PC-9 (cell line): ENCODE data around the gene SLC1A4. TPM values are rescaled to one million over a fixed set of nuclear protein-coding genes. Genes with fewer than 3 reads are reported as not detected.

Experiments used
- BruUV-seq: library from RNA; stranded (reverse); fragments of 400-500 nt; replicated peaks from 2 replicates; lab custom pipeline; 2021; lab: Mats Ljungman, UMichigan
- CTCF ChIA-PET: fragments of 300-600 bp; sonication (Branson Sonifier 250); formaldehyde crosslinking; loops from one replicate; lab custom pipeline; 2022; ENCODE audit warnings: antibody characterized with exemption; lab: Charles Lee
- POLR2A ChIA-PET: fragments of 300-600 bp; sonication (Branson Sonifier 250); formaldehyde crosslinking; loops from one replicate; lab custom pipeline; 2022; ENCODE audit warnings: antibody characterized with exemption; ENCODE audit not compliant: unreplicated experiment; lab: Charles Lee
- DNase-seq, 2 experiments: peaks; one replicate each; pipeline versions ENCODE4 v3.0.0 to v3.0.0-alpha.2; 2015 to 2022; ENCODE audit warnings: mixed read lengths in 1 of 2
- H2AFZ ChIP-seq: fragments of 200-600 bp; sonication (generic); 2 replicates; pipeline ENCODE4 v1.8.1; 2017; ENCODE audit warnings: antibody characterized with exemption
- H3F3A ChIP-seq: fragments of 200-600 bp; sonication (generic); 2 replicates; pipeline ENCODE4 v1.8.1; 2017; ENCODE audit warnings: antibody characterized with exemption, mild to moderate bottlenecking, low read depth; ENCODE audit not compliant: insufficient read depth
- H3K27ac ChIP-seq: fragments of 200-600 bp; sonication (generic); 2 replicates; pipeline ENCODE4 v1.6.1; 2016; ENCODE audit warnings: mixed run types
- H3K27me3 ChIP-seq: fragments of 200-600 bp; sonication (generic); 2 replicates; pipeline ENCODE4 v1.6.1; 2016; ENCODE audit warnings: low read depth, mixed run types; ENCODE audit not compliant: insufficient read depth
- H3K36me3 ChIP-seq: fragments of 200-600 bp; sonication (generic); 2 replicates; pipeline ENCODE4 v1.6.1; 2016; ENCODE audit warnings: low read depth, mixed run types
- H3K4me1 ChIP-seq: fragments of 200-600 bp; sonication (generic); replicated peaks from 2 replicates; pipeline ENCODE4 v1.6.1; 2016; ENCODE audit warnings: mixed run types; ENCODE audit not compliant: insufficient read depth
- H3K4me2 ChIP-seq: fragments of 200-600 bp; sonication (generic); 2 replicates; pipeline ENCODE4 v1.6.1; 2017; ENCODE audit warnings: mixed run types
- H3K4me3 ChIP-seq: fragments of 200-600 bp; sonication (generic); 2 replicates; pipeline ENCODE4 v1.6.1; 2016; ENCODE audit warnings: mixed run types
- H3K79me2 ChIP-seq: fragments of 200-600 bp; sonication (generic); 2 replicates; pipeline ENCODE4 v1.6.1; 2017; ENCODE audit warnings: low read depth, mixed run types
- H3K9me2 ChIP-seq: fragments of 200-600 bp; sonication (generic); 2 replicates; pipeline ENCODE4 v1.8.1; 2017; ENCODE audit warnings: mild to moderate bottlenecking; ENCODE audit not compliant: insufficient read depth
- H3K9me3 ChIP-seq: fragments of 200-600 bp; sonication (generic); 2 replicates; pipeline ENCODE4 v1.8.1; 2016; ENCODE audit warnings: low read depth; ENCODE audit not compliant: insufficient read depth
- H4K20me1 ChIP-seq: fragments of 200-600 bp; sonication (generic); 2 replicates; pipeline ENCODE4 v1.8.1; 2017; ENCODE audit not compliant: insufficient read depth
- CTCF ChIP-seq: fragments of 200-600 bp; sonication (generic); conservative IDR thresholded peaks from 2 replicates; pipeline ENCODE4 v1.6.1; 2017; ENCODE audit warnings: mixed run types, antibody characterized with exemption, mild to moderate bottlenecking, moderate library complexity
- EZH2 ChIP-seq: fragments of 200-600 bp; sonication (generic); IDR thresholded peaks from 2 replicates; pipeline ENCODE4 v1.8.0; 2017; ENCODE audit warnings: antibody characterized with exemption, low read depth
- intact Hi-C: fragments of 100-400 bp; cut with micrococcal nuclease; formaldehyde crosslinking; loops from one replicate; pipeline ENCODE4 v1.10.0; 2022; ENCODE audit not compliant: unreplicated experiment
- total RNA-seq: library from RNA; stranded (reverse); gene quantifications from 2 replicates; pipeline ENCODE4 v1.2.3, GENCODE V29; 2021

The SLC1A4 gene
- total RNA-seq, 1 experiment from 2014 or later: 8.7 TPM

GRCh38 chr2:64942693-64943092, 46.5 kb upstream of the SLC1A4 start:
- ChIA-PET POLR2A (no interaction called here), CTCF (no interaction called here)
- Histone ChIP-seq H3K27me3 (no peaks in the 10 kb centered on the region), H3K9me2 (no peaks in the 10 kb centered on the region; the same call in 1 of the 2 replicates), H4K20me1 (no peaks in the 10 kb centered on the region), H3K4me1 (peaks cover 11% of the 10 kb centered on the region), H3K36me3 (no peaks in the 10 kb centered on the region), H3F3A (peaks cover 15% of the 10 kb centered on the region), H3K4me2 (no peak overlapping the region), H3K9me3 (no peaks in the 10 kb centered on the region), H2AFZ (no peak overlapping the region), H3K27ac (no peak overlapping the region), H3K4me3 (no peak overlapping the region), H3K79me2 (no peaks in the 10 kb centered on the region)
- BruUV-seq: no TSS peak
- no peak for TF ChIP-seq EZH2
- no peak for TF ChIP-seq CTCF
- intact Hi-C loops: no loop called here
- DNase-seq: no peak

- no peak for TF ChIP-seq EZH2
- TF ChIP-seq CTCF: no peak
- H3K36me3 ChIP-seq: no peaks in the 10 kb centered on the region
- BruUV-seq: no TSS peak
- no peaks in the 10 kb centered on the region; the same call in 1 of the 2 replicates for H3K9me2 ChIP-seq
- H4K20me1 ChIP-seq: no peaks in the 10 kb centered on the region
- no peak overlapping the region for H3K4me3 ChIP-seq
- no peaks in the 10 kb centered on the region for H3K79me2 ChIP-seq
- CTCF ChIA-PET: no interaction called here
- no peaks in the 10 kb centered on the region for H3K27me3 ChIP-seq
- POLR2A ChIA-PET: interaction anchor here (0.5 to 0.6 kb wide), 2 partner anchors 63 to 116 kb away, joined by 3 read pairs; no protein-coding TSS in a partner anchor
- H3K4me2 ChIP-seq: peak overlapping the region; percentile 10; the same call in 1 of the 2 replicates
- H3K4me1 ChIP-seq: peaks cover 11% of the 10 kb centered on the region
- intact Hi-C loops: no loop called here
- DNase-seq: peak; percentile 8 to 76
- no peak overlapping the region for H3K27ac ChIP-seq
- H3F3A ChIP-seq: peaks cover 15% of the 10 kb centered on the region
- no peaks in the 10 kb centered on the region for H3K9me3 ChIP-seq
- H2AFZ ChIP-seq: no peak overlapping the region
These were observed 45.6 kb upstream of the SLC1A4 start for GRCh38 chr2:64943387-64944150.

- BruUV-seq: no TSS peak
- no peak for TF ChIP-seq CTCF
- TF ChIP-seq EZH2: no peak
- DNase-seq: peak; percentile 14 to 52
- POLR2A ChIA-PET: no interaction called here
- H4K20me1 ChIP-seq: no peaks in the 10 kb centered on the region
- no peaks in the 10 kb centered on the region for H3K9me3 ChIP-seq
- peaks cover 15% of the 10 kb centered on the region for H3F3A ChIP-seq
- H3K79me2 ChIP-seq: no peaks in the 10 kb centered on the region
- intact Hi-C loops: no loop called here
- H3K36me3 ChIP-seq: no peaks in the 10 kb centered on the region
- peaks cover 11% of the 10 kb centered on the region for H3K4me1 ChIP-seq
- CTCF ChIA-PET: no interaction called here
- no peak overlapping the region for H2AFZ ChIP-seq
- no peaks in the 10 kb centered on the region; the same call in 1 of the 2 replicates for H3K9me2 ChIP-seq
- no peak overlapping the region for H3K4me3 ChIP-seq
- no peak overlapping the region for H3K27ac ChIP-seq
- no peaks in the 10 kb centered on the region for H3K27me3 ChIP-seq
- H3K4me2 ChIP-seq: no peak overlapping the region
These were observed 44.7 kb upstream of the SLC1A4 start for GRCh38 chr2:64944484-64944883.
